ENCODE results near the gene RIMS1.

RIMS1 gene

GRCh38 chr6:71886184-71887005, at the start of gene RIMS1:
Gene RIMS1 (plus strand): TSS chr6:71886550. CDS start chr6:71887024, 474 bp downstream.
- DNase-seq, result peak; percentile 24
- in situ Hi-C loops (cut with MboI; ENCODE audit: low pct_unique_long_range_greater_than_20kb, low sequenced_read_pairs), result no loop called here

- no peak for DNase-seq
- in situ Hi-C loops (cut with MboI; ENCODE audit: low pct_unique_long_range_greater_than_20kb, low sequenced_read_pairs), result no loop called here
Measured at GRCh38 chr6:71851214-71851613, 35.1 kb upstream of the RIMS1 start.

- in situ Hi-C loops (cut with MboI; ENCODE audit: low pct_unique_long_range_greater_than_20kb, low sequenced_read_pairs), result no loop called here
- no peak for DNase-seq
Measured at GRCh38 chr6:71852948-71853347, 33.4 kb upstream of the RIMS1 start.

GRCh38 chr6:71855406-71855805, 30.9 kb upstream of the RIMS1 start:
- in situ Hi-C loops (cut with MboI; ENCODE audit: low pct_unique_long_range_greater_than_20kb, low sequenced_read_pairs), result no loop called here
- DNase-seq, result no peak

- in situ Hi-C loops (cut with MboI; ENCODE audit: low pct_unique_long_range_greater_than_20kb, low sequenced_read_pairs), result no loop called here
- no peak for DNase-seq
Measured at GRCh38 chr6:71879016-71879415, 7.3 kb upstream of the RIMS1 start.

GRCh38 chr6:71887006-71887743, 825 bp downstream of the RIMS1 start:
- in situ Hi-C loops (cut with MboI; ENCODE audit: low pct_unique_long_range_greater_than_20kb, low sequenced_read_pairs), result no loop called here
- no peak for DNase-seq

- in situ Hi-C loops (cut with MboI; ENCODE audit: low pct_unique_long_range_greater_than_20kb, low sequenced_read_pairs), result no loop called here
Measured at GRCh38 chr6:71887744-71888230, 1.4 kb downstream of the RIMS1 start.

GRCh38 chr6:71888756-71889340, 2.5 kb downstream of the RIMS1 start:
- in situ Hi-C loops (cut with MboI; ENCODE audit: low pct_unique_long_range_greater_than_20kb, low sequenced_read_pairs), result no loop called here
- no peak for DNase-seq

More at GRCh38 chr6:71887744-71888230, 1.4 kb downstream of the RIMS1 start:
- DNase-seq, result no peak

- in situ Hi-C loops (cut with MboI; ENCODE audit: low pct_unique_long_range_greater_than_20kb, low sequenced_read_pairs), result no loop called here
- DNase-seq, result no peak
Measured at GRCh38 chr6:71889366-71889765, 3.0 kb downstream of the RIMS1 start.

GRCh38 chr6:71892641-71893040, 6.3 kb downstream of the RIMS1 start:
- no peak for DNase-seq
- in situ Hi-C loops (cut with MboI; ENCODE audit: low pct_unique_long_range_greater_than_20kb, low sequenced_read_pairs), result no loop called here

GRCh38 chr6:71900642-71901041, 14.3 kb downstream of the RIMS1 start:
- in situ Hi-C loops (cut with MboI; ENCODE audit: low pct_unique_long_range_greater_than_20kb, low sequenced_read_pairs), result no loop called here

GRCh38 chr6:71902261-71902660, 15.9 kb downstream of the RIMS1 start:
- no peak for DNase-seq
- in situ Hi-C loops (cut with MboI; ENCODE audit: low pct_unique_long_range_greater_than_20kb, low sequenced_read_pairs), result no loop called here

More at GRCh38 chr6:71900642-71901041, 14.3 kb downstream of the RIMS1 start:
- no peak for DNase-seq

GRCh38 chr6:71906813-71907212, 20.5 kb downstream of the RIMS1 start:
- in situ Hi-C loops (cut with MboI; ENCODE audit: low pct_unique_long_range_greater_than_20kb, low sequenced_read_pairs), result no loop called here

GRCh38 chr6:71908162-71908765, 21.9 kb downstream of the RIMS1 start:
- in situ Hi-C loops (cut with MboI; ENCODE audit: low pct_unique_long_range_greater_than_20kb, low sequenced_read_pairs), result no loop called here
- no peak for DNase-seq

More at GRCh38 chr6:71906813-71907212, 20.5 kb downstream of the RIMS1 start:
- no peak for DNase-seq

GRCh38 chr6:71913444-71914234, 27.3 kb downstream of the RIMS1 start:
- DNase-seq, result no peak
- in situ Hi-C loops (cut with MboI; ENCODE audit: low pct_unique_long_range_greater_than_20kb, low sequenced_read_pairs), result no loop called here

GRCh38 chr6:71929047-71929446, 42.7 kb downstream of the RIMS1 start:
- no peak for DNase-seq
- in situ Hi-C loops (cut with MboI; ENCODE audit: low pct_unique_long_range_greater_than_20kb, low sequenced_read_pairs), result no loop called here

- in situ Hi-C loops (cut with MboI; ENCODE audit: low pct_unique_long_range_greater_than_20kb, low sequenced_read_pairs), result no loop called here
- DNase-seq, result no peak
Measured at GRCh38 chr6:71933881-71934280, 47.5 kb downstream of the RIMS1 start.

GRCh38 chr6:71965404-71965803, 79.1 kb downstream of the RIMS1 start:
- in situ Hi-C loops (cut with MboI; ENCODE audit: low pct_unique_long_range_greater_than_20kb, low sequenced_read_pairs), result no loop called here
- no peak for DNase-seq

- in situ Hi-C loops (cut with MboI; ENCODE audit: low pct_unique_long_range_greater_than_20kb, low sequenced_read_pairs), result no loop called here
- DNase-seq, result no peak
Measured at GRCh38 chr6:71967436-71967835, 81.1 kb downstream of the RIMS1 start.

Data from KBM-7 (cell line).